ENCODE measurements around the gene LIMCH1.
"Not testable (repeated sequence)": the region's sequence is repeated elsewhere in the genome, so short reads cannot be mapped to it uniquely, and the experiment has no call there.

The LIMCH1 gene, protein sequence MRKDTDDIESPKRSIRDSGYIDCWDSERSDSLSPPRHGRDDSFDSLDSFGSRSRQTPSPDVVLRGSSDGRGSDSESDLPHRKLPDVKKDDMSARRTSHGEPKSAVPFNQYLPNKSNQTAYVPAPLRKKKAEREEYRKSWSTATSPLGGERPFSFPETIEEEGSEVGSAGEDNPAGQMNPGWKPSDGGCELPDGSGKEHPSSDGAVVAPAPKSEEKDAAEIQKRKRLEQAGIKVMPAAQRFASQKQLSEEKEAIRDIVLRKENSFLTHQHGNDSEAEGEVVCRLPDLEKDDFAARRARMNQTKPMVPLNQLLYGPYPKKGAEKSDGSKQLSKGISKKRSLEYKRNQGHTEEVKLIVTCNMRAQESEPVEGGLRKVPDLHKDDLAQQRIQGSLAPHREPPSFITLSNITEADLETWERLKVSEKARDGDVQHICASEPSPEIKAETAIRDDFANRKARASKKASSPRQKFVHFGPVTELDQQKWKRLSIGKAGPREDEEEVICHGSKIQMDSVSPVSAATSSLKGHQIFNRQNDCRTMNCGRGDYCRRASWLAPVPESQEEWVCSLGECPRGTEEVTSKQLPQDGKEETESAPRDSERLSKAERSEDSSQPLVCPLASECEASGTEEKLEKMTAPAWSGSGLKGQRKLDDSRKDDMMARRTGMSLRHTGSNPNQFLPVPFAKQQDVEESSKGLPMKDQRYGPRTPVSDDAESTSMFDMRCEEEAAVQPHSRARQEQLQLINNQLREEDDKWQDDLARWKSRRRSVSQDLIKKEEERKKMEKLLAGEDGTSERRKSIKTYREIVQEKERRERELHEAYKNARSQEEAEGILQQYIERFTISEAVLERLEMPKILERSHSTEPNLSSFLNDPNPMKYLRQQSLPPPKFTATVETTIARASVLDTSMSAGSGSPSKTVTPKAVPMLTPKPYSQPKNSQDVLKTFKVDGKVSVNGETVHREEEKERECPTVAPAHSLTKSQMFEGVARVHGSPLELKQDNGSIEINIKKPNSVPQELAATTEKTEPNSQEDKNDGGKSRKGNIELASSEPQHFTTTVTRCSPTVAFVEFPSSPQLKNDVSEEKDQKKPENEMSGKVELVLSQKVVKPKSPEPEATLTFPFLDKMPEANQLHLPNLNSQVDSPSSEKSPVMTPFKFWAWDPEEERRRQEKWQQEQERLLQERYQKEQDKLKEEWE (N-terminal part only)

DNA sequence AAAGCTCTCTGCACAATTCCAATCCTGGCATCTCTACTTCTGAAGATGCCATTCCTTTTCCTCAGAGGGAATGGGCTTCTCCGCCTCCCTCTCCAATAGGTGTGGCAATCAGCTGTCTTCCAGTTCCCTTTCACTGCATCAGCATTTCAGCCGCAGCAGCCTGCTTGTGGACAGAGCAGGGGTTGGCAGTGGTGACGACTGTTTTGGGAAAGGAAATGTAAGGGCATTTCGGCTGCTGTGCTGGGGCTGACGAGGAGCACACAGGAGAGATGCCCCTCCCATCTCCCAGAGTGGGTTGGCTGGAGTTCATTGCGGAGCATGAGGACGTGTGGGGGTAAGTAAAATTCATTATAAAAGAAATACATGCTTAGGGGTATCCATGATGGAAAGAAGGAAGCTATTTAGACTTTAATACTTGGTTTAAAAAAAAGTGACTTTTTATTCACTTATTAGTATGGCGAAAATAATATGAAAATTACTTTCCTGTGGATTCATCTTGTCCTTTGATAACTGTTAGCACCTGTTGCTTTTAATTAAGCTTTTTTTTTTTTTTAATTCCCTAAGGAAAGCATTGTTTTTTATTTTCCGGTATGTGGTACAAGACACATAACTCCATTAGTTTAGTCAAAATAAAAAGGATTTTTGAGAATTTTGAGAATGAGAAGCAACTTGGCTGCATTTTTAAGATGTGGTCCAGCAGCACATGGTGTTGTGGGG is at the start of gene LIMCH1:
Gene LIMCH1, plus strand, starts transcription at position 141 of the 717 bp plus-strand sequence. CDS start 67,839 bp downstream, outside the sequence.
- DNase-seq (ENCODE audit: low read depth) = peak; percentile 42

DNA sequence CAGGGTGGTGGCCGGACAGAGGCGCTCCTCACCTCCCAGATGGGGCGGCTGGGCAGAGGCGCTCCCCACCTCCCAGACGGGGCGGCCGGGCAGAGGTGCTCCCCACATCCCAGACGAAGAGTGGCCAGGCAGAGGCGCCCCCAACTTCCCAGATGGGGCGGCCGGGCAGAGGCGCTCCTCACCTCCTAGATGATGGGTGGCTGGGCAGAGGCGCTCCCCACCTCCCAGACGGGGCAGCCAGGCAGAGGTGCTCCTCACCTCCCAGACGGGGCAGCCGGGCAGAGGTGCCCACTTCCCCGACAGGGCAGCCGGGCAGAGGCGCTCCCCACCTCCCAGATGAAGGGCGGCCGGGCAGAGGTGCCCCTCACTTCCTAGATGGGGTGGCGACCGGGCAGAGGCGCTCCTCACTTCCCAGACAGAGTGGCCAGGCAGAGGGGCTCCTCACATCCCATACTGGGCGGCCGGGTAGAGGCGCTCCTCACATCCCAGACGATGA is 46.8 kb upstream of the LIMCH1 start:
- DNase-seq (ENCODE audit: low read depth) = not testable (repeated sequence)

DNA sequence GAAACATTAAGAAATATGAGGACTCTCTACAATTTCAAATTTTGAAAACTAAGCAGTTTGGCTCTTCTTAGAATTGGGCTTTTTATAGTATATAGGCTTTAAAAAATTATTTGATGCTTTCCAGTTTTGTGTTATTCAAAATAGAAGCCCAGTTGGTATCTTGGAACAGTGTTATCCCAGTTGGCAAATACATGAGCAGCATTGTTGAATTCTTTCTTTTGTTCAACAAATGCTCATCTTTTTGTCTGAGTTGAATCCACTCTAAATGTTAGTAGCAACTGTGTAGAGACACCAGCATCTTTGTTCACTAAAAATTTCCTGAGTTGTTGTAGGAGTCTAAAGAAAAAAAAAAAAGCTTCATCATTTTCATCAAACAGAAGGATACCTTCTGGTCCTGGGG is 41.0 kb upstream of the LIMCH1 start:
- no peak for DNase-seq (ENCODE audit: low read depth)

DNA sequence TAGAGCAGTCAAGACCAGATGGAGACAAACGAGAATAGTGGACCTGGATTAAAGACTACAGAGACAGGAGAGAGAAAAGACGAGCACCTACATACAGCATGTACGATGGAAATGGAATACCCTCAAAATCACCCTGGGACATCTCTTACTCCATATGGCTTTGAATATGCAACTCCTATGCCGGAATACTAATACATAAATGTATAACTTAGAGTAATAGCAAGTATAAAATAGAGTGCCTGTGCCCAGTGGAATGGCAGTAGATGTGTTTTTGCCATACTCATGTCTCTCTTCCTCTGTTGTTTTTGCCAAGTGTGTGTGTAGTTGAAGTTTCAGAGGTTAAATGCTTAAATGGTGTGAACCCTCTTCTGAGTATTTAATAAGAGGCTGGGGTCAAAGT is 39.8 kb upstream of the LIMCH1 start:
- no peak for DNase-seq (ENCODE audit: low read depth)

DNA sequence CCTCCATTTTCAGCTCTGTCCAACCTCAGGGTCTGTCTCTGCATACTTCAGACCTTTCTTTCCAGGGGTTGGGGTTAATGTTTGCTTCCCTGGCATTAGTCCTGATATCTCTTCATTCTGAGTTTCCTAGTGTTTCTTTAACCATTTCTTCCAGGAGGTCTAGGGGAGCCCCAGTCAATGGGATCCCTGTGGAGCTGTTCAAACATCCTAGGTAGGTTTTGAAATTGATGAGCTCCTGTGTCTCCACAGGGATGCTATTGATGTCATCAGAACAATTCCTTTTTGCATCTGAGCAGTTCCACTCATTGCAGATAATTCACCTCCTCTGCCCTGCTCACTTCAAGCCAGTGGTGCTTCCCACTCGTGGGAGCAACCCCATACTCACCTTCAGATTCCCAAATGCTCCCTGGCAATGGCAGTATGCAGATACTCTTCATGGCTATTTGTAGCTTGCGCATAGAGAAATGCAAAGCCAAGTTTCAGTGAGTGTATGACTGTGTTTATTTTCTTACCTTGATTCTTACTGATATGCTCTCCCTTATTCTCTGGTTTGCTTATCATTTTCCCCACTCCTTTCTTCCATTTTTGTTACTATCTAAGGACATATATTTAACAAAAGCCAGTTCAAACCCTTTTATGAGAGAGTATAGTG is 33.7 kb upstream of the LIMCH1 start:
- no peak for DNase-seq (ENCODE audit: low read depth)

DNA sequence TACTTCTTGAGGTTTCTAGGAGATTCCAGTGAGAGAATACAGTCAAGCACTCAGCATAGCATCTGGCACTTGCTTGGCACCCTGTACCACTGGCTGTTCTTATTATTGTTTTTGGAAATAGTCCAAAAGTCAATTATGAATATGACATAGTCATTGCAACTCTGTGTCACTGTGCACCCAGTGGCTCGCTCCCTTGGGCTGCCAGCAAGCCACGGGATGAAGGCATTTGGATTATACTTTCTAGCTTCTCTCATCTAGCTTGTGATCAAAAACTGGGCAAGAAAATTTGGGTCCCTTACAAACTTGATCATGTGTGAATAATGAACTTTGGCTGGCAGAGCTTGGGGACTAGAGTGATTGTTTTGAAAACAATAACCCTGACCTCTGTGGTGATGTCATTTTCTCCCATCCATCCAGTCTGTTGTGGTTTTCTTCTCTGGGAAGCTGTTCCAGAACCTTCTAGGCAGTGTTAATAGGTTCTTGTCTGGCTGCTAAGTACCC is 32.7 kb upstream of the LIMCH1 start:
- peak; percentile 41 for DNase-seq (ENCODE audit: low read depth)

DNA sequence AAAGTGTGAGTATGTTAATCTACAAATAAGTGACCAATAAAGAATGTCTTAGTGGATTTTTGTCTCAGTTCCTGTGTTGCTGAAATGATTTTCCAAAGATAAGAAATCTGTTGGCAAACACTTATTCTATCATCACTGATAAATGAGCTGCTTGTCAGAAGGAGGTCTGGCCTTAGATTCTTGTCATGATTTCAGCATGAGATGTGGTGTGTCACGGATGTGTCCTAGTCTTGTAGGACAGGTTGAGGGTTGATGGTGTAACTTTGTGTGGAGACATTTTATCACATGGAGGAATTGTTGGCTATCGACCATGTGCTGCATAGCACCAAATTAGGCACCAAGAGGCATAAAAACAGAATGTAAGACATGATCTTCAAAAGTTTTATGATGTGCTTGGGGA is 31.8 kb upstream of the LIMCH1 start:
- DNase-seq (ENCODE audit: low read depth) = peak; percentile 87

DNA sequence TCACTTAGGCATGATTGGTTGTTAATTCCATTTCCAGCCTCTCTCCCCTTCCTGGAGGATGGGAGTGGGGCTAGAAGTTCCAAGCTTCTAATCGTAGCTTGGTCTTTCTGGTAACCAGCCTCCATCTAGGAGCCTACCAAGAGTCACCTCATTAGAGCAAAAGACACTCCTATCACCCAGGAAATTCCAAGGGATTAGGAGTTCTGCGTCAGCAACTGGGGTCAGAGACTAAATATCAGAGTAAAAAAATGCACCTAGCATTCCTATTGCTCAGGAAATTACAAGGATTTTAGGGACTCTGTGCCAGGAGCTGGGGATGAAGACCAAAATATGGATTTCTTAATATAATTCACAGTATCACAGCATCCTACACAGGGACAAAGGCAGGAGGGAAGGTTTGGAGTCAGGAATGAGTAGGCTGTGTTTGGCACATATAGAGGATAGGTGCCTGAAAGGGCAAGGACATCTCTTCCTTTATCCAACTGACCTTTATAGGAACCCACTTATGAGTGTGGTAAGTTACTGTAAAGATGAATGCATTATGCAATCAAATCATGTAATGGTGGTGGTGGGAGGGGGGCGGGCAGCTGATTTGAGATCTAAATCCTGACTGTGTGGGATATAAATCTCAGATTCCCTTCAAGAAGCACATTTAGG is 30.5 kb upstream of the LIMCH1 start:
- peak; percentile 87 for DNase-seq (ENCODE audit: low read depth)

DNA sequence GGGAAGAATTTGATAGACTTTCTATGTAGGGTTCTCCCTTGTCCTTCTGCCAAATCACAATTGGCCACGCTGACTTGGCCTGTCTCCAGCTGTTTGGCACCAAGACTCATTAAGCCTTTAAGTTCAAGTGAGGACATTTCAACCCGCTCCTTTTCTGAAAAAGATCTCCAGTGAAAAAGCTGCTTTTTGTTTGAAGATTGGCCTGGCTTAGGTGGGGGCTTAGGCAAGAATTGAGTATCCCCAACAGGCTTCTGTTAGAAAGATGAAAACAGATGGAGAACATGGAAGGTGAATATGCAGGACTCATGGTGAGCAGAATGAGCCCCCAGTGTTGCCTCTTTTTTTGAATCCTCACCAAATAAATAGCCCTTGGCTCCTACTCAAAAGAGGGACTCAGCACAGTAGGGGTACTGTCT is 28.5 kb upstream of the LIMCH1 start:
- DNase-seq (ENCODE audit: low read depth) = no peak

DNA sequence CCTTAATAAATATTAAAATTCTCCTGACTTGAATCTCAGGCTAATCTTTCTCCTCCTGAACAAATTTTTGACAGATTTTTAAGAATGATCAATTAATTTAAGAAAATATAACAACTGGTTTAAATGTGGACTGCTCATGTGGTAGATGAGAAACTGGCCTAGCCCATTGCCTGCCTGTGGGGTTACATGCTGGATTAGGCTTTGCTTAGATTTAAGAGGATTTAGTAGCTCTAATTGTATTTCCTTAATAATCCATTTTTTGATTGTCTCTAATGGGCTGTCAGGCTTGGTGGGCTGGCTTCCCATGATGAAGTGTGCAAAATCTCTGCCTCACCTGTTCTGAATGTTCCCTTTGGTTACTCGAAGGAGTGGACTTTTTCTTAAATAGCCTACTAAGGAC is 27.8 kb upstream of the LIMCH1 start:
- no peak for DNase-seq (ENCODE audit: low read depth)

DNA sequence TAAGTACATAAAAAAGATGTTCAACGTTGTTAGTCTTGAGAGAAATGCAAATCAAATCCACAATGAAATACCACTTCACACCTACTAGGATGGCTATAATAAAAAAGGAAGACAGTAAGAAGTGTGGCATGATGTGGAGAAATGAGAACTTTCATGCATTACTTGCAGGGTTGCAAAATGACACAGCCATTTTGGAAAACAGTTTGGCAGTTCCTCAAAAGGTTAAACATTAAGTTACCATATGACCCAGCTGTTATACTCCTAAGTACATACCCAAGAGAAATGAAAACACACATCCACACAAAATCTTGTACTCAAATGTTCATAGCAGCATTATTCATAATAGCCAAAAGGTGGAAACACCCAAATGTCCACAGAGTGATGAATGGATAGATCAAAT is 25.8 kb upstream of the LIMCH1 start:
- no peak for DNase-seq (ENCODE audit: low read depth)

DNA sequence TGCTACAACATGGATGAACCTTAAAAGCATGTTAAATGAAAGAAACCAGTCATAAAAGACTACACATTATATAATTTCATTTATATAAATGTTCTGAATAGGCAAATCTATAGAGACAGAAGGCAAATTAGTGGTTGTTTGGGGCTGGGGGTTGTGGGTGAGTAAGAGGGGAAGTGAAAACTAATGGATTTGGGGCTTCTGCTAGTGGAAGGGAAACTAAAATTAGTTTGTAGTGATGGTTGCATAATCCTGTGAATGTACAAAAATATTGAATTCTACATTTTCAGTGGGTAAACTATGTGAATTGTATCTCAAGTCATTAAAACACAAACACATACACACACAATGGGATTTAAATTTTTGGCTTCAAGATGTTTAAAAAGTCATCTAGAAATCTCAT is 25.4 kb upstream of the LIMCH1 start:
- DNase-seq (ENCODE audit: low read depth) = no peak

DNA sequence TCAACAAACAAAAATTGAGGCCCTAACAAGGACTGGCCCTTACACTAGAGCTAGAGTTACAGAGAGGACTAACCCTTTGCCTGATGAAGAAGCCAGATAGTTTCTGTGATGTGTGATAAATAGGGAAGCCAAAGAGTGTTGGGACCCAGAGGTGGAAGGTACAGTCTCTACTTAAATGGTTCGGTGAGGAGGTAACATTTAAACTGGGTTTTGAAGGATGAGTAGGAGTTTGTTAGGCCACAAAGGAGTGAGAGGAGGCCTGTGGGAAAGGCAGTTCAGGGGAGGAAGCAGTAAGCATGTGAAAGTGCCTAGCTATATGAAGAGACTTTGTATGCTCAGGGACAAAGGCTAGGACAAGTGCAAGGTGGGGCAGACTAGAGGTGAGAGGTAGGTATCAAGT is 23.8 kb upstream of the LIMCH1 start:
- no peak for DNase-seq (ENCODE audit: low read depth)

DNA sequence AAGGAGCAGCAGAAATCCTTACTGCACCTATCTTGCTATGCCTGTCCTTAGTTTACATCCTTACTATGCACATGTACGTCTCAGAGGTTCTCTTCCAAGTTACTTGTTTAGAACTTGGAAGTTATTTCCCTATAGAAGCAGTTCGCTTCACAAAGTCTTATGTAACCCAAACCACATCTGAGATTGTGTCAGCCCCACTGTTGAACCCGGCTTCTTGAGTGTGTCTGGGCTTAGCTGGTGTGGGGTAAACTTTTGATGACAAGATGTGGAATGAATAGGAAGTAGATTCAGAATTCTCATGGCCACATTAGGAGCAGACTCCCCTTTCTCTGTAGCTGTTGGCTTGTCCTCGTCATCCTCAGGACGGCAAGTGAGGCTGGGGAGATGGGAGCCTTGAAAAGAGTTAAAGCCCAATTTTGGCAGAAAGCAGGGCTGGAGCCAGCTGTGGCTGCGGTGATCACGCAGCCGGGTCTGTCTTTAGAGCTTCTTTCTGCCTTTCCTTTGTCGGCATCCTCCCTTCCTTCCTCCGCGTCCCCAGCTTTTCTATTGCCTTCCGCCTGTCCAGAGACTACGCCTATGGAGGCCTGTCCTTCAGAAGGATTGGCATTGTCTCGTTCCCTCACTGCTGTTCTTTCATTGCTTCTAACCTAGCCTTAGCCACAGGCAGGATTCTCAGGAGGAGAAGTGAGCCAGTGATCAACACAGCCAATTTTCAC is 23.0 kb upstream of the LIMCH1 start:
- no peak for DNase-seq (ENCODE audit: low read depth)

DNA sequence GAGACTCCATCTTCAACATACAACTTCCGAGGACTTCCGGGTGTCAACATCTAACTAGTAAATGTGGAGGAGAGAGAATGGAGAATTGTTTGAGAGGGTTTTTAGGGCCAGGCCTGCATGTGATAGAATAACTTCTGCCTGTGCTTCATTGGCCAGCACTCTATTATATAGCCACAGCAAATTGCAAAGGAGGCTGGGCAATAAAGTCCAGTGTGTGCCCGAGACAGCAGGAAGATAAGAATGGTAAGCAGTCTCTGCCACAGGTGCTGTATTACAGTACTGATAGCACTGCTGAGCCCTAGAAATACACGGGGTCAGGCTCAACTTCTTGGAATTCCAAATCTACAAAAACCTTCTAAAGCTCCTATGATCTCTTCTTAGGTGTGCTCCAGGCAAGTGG is 20.8 kb upstream of the LIMCH1 start:
- DNase-seq (ENCODE audit: low read depth) = no peak

DNA sequence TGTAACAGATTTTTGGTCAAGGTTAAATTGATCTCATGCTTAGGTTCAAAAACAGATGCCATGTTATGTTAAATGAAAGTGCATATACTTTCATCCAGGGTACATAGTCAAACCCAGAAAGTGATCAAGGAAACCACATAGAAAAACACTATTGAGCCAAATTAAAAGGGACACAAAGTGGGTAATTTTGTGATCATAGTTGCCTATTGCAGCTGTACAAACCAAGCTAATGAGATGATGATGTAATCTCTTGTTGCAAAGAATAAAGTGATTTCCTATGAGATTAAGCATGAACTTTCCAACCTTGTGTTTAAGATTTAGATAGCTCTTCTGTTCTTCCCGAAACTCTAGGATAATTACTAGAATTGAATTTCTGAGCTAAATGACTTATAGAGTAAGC is 20.2 kb upstream of the LIMCH1 start:
- DNase-seq (ENCODE audit: low read depth) = no peak

DNA sequence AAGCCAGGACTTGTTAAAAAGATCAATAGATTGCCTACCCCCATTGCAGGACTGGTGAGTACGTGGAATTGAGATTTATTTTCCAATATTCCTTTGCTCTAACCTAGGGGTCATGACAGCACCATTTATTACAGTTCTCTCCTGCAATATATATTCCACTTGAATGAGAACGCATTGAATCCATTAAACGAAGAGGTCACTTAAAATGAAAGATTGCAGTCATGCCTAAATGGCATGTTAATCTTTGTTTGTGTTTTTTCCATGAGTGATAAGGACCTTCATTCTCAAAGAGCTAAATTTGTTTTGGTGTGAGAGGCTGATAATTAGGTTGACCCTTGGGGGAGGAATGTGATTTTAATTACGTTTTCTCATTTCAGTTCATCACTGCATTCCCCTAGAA is 13.5 kb upstream of the LIMCH1 start:
- DNase-seq (ENCODE audit: low read depth) = no peak

DNA sequence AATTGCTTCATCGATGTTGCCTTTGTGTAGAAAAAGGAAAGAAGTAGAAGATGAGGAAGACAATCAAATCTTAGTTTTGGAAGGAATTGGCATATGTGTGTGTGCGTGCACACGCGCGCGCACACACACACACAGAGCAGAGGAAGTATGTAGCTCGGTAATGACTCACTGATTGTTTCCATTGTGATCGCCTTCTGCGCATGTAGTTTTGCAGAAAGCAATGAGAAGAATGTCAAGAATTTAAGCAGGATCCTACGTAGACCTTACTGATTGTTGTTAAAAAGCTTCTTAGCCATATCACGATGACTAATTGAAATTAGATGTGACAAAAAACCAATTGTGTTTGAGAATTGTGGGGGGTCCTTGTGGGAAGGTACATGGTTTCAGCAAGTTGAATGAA is 12.8 kb upstream of the LIMCH1 start:
- DNase-seq (ENCODE audit: low read depth) = peak; percentile 98

DNA sequence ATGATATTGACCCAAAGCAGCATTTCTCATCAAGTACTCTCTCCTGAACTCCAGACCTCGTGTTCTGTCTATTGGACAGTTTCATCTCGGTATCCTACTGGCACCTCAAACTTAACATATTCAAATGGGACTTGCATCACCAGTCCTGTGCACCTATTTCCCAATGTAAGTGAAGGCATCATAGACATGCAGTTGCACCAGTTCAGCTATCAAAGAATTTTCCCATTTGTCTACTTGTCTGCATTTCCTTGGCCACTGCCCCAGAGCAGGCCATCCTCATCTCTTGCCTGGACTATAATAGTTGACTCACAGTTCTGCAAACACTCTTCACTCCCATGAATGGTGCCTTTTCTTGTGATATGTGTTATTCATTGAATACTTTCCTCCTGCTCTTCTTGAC is 11.3 kb upstream of the LIMCH1 start:
- DNase-seq (ENCODE audit: low read depth) = peak; percentile 67

Measured in iris pigment epithelial cell (primary cell).